Stimulated activated CD4-positive, alpha-beta T cell treated with anti-CD3 and anti-CD28 coated beads, TNF-alpha, amount 100 ng/mL, for 24 hours (primary cell): ENCODE results near the gene CCNL1.

Experiments used
- DNase-seq, 3 experiments: peaks; one replicate each; pipeline ENCODE4 v3.0.0-alpha.2; 2020; ENCODE audit warnings: low read depth in 3 of 3

The CCNL1 gene

GRCh38 chr3:157123621-157124020 is 36.3 kb downstream of the CCNL1 start:
- DNase-seq = no peak

DNA sequence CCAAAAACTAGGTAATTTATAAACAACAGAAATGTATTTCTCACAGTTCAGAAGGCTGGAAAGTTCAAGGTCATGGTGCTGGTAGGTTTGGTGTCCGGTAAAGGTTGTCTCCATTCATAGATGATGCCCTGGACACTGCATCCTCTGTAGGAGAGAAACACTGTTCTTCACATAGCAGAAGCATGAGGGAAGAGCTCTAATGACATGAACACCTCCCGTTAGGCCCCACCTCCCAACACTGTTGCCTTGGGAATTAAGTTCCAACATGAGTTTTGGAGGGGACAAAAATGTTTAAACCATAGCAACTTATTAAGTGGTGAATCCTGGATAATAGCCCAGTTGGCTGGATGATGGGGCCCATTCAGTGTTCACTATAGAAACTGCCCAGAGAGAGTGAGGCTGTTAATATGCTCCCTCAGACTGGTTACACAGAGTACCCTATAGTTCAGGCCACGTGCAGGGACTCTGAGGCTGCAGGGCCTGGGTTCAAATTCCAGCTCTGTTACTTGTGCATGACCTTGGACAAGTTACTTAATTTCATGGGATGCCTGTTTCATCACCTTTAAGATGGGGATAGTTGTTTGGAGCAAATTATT is 37.0 kb downstream of the CCNL1 start:
- no peak for DNase-seq

DNA sequence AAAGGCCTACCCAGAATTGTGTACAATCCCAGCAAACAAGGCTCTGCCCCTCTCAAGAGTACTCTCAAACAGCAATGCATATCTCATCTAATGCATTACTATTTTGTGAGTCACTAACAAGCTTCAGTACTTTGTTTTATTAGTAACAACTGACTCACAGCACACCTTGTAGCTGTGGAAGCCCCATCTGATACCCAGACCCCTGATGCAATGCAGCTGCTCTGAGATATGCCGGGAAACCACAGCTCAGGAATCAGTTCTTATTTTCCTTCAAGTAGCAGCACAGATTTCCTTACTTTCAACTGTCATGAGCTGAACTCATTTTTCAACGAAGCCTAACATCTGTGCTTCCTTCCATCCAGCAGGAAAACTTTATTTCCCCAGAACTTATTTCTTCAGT is 37.8 kb downstream of the CCNL1 start:
- DNase-seq = no peak

GRCh38 chr3:157121522-157121921 is 38.4 kb downstream of the CCNL1 start:
- no peak for DNase-seq

GRCh38 chr3:157120071-157120892 is 39.7 kb downstream of the CCNL1 start:
- no peak for DNase-seq

GRCh38 chr3:157119369-157119951 is 40.5 kb downstream of the CCNL1 start:
- no peak for DNase-seq

- no peak for DNase-seq
These were observed 41.9 kb downstream of the CCNL1 start for GRCh38 chr3:157117875-157118654.

DNA sequence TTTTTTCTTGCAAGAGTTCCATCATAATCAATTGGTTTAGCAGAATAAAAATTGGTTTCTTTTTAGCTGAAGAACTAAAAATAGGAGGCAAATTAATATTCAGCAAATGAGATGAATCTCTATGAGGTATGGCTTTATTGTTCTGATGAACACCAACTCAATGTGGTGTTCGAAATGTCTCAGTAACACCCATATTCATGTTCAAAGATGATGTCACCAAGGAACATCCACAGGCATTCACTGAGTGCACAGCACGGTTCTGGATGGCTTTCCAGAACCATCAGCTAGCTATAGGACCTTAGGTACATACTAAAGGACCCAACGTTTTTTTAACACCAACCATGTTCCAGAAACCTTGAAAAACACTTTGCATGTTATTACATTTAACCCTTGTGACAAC is 42.7 kb downstream of the CCNL1 start:
- DNase-seq = no peak

GRCh38 chr3:157116017-157116416 is 43.9 kb downstream of the CCNL1 start:
- no peak for DNase-seq

DNA sequence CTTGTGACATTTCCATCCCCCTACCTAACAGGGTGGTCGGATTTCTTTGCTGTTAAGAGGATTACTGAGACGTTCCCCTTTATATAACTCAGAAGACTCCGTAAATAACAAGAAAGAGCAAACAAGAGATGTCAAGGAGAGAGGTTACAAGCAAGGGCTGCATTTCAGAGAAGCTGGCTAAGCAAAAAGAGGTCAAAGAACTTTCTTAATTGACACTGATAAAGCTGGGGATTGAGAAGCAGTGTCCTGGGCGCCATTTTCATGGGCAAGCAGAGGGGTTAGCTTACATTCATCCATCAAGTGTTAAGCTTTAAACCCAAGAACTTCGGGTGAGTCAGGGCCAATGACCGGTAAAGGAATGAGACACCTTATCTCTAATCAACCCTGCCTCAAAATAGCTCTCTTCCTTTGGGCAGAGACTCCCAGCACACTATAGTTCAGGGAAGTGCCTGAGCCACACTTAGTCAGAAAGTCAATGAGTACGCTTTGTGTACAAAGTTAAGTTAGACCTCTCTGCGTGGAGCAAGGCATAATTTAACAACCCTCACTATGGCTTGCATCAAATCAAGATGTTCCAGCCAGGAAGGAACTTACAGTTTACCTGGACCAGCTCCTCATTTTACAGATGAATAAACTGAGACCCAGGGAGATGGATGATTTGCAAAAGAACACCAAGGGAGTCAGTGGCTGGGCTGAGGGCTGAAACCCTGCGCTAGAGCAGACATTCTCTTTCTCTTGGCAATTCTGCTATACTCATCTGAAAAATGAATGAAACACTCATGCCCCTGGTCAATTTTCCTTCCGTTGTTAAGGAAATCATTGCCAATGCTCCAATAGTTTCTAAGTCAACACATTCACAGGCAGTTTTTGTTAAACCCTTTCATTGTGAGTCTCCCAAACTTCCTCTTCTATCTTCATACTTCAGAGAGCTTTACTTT is 44.6 kb downstream of the CCNL1 start:
- no peak for DNase-seq

GRCh38 chr3:157113832-157114505 is 46.0 kb downstream of the CCNL1 start:
- DNase-seq = no peak

DNA sequence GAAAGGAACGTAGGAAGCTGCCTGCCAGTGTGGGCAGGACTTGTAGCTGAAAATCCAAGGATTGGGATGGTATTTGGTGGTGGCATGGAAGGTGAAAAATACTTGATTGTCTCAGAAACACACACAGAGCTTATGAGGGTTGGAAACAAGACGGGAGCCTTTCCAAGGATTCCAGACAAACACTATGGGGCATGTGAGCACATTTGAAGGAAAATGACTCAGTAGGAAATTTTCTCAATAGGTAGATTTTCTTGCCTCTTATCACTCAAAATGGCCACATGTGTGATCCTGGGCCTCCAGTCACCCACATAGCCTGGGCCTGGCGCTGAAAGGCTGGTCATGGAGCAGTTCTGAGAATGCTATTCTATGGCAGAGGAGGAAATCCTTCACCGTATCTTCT is 47.4 kb downstream of the CCNL1 start:
- DNase-seq = no peak

DNA sequence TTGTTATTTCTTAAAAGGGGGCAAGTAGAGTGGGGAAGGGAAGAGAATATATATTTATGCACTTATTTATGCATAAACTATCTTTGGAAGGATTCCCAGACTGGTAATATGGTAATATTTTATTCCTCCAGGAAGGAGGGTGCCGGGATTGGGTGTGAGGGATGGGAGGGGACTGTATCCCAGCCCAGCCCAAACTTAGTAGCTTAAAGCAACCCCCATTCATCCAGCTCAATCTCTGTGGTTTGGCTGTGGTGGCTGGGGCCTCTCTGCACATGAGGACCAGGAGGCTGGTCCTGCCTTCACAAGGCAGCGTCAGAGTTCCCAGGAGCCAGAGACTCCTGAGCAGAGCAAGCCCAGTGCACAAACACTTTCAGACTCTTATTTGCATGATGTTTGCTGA is 48.4 kb downstream of the CCNL1 start:
- no peak for DNase-seq

DNA sequence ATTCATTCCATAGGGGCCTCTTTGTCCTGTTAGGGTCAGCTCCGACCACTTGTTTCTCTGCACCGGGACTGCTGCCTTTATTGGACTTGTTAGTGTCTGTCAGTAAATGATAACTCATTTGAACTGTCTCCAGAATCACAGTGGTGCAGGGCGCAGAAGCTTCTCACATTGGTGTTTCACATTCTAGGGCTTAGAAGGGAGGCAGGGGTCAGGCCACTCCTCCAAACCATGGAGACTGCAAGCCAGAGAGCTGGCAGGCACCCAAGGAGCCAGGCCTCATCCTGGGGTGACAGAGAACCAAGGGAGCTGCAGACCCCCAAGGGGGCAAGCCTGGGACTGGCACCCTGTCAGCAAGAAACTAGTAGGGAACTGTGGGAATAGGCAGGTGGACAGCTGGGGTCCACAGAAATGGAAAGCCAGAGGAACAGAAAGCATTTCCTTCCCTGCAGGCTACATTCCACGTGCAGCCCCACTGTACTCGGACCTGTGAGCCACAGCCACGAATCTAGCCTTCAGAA is 49.1 kb downstream of the CCNL1 start:
- DNase-seq = no peak

- no peak for DNase-seq
These were observed 50.4 kb downstream of the CCNL1 start for GRCh38 chr3:157109267-157110141.

DNA sequence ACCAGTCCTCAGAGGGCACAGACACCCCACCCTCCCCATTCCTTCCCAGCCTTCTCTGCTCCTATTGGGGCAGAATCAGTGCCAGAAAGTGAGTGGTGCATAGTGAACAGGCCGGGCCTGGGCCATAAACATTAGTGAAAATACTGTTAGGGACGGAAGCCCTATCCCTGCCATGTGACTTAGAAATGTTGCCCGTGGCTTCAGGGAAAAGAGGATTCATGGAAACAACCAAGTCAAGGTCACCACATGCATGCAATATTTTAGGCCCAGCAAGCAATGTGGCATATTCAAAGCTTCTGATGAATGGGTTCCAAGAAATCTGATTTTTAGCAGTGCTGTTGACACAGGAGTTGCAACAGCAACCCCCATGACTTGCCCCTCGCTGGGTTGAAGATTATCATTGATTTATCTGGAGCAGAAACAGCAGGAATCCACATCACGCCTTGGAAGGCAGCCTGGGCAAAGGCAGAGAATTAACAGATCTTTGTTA is 52.3 kb downstream of the CCNL1 start:
- DNase-seq = no peak

- DNase-seq = no peak
These were observed 52.9 kb downstream of the CCNL1 start for GRCh38 chr3:157107037-157107436.

GRCh38 chr3:157104928-157105652 is 54.9 kb downstream of the CCNL1 start:
- no peak for DNase-seq

DNA sequence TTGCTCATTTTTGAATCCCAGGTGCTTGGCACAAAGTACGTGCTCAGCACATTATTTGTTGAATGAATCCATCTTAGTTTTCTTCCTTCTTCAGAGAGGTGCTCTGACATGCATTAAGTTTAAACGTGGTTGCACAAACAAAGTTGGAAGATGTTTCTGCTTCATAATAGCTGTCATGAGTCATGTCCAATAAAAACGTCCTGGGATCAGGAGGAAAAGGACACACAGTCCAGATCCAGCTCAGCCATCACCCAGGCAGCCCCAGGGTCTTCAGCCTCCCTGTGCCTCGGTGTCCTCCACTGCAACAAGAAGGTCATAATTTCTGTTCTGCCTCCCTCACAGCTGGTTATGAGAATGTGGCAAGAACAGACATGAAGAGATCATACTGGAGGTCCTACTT is 55.4 kb downstream of the CCNL1 start:
- DNase-seq = no peak
